HG02840 (cell line): ENCODE data around the gene FUT2.
"Not testable (repeated sequence)": the region's sequence is repeated elsewhere in the genome, so short reads cannot be mapped to it uniquely, and the experiment has no call there.

Experiments
- ATAC-seq: cut with Tn5 transposase; IDR thresholded peaks from one replicate; pipeline ENCODE4 v1.9.1; 2021; ENCODE audit warnings: mild to moderate bottlenecking, moderate library complexity, moderate number of reproducible peaks; ENCODE audit not compliant: unreplicated experiment, low FRiP score

Gene FUT2

DNA sequence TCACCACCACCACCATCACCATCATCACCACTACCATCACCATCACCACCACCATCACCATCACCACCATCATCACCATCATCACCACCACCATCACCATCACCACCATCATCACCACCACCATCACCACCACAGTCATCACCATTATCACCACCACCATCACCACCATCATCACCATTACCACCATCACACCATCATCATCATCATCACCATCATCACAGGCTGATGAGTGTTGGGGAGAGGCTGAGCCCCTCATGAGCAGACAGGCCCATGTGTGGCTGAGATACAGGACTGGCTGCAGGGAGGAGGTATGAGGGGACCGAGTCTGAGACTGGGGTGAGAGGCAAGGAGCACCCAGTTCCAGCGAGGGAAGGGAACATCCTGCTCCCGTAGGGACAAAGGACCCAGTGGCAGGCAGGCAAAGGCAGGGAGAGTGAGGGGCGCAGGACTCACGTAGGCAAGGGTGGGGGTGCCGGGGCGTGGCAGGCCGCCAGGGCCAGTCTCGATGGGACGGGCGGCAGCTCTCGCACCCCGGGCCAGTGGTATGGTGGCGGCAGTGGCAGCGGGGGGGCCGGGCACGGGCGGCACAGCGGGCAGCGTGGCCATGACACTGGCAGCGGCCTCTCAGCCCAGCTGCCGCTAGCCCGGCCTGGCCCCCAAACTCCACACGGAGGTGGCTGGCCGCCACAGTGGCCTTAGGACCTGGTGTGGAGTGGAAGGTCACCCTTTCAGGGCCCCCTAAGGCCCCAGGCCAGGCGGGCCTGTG is 25.7 kb upstream of the FUT2 start:
- no peak for ATAC-seq

GRCh38 chr19:48670699-48671445 is 24.9 kb upstream of the FUT2 start:
- ATAC-seq: no peak

GRCh38 chr19:48671446-48671995 is 24.2 kb upstream of the FUT2 start:
- ATAC-seq: no peak

GRCh38 chr19:48672994-48673393 is 22.8 kb upstream of the FUT2 start, which contains the start of gene NTN5:
Gene NTN5 (minus strand): TSS chr19:48673017. CDS start chr19:48670986, 2,031 bp downstream.
- no peak for ATAC-seq

- ATAC-seq: no peak
Measured at GRCh38 chr19:48673436-48674100, 22.2 kb upstream of the FUT2 start.

DNA sequence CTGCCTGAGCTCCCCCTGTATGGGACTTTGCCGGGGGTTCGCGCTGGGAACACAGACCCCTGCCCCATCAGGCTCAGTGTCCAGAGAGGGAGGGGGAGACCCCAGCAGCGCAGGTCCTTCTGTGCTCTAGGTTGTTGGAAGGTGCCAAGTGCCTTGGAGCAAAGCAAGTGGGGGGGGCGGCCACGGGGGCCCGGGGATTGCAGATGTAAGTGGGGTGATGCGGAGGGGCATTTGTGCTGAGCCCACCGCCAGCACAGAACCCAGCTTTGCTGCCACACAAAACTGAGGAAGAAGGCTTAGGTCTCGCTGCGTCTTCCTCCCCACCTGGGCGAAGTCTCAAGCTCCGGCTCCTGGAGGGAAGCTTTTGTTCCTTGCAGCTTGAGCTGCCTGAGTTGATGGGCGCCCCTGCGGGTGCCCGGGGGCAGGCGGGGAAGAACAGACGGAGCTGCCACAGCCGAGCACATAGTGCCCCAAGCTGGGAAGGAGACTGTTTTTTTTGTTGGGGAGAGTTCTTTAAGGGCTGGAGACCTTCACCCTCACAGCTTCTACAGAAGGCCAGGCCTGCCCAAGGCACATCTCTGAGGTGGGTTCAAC is 21.5 kb upstream of the FUT2 start:
- ATAC-seq: no peak

DNA sequence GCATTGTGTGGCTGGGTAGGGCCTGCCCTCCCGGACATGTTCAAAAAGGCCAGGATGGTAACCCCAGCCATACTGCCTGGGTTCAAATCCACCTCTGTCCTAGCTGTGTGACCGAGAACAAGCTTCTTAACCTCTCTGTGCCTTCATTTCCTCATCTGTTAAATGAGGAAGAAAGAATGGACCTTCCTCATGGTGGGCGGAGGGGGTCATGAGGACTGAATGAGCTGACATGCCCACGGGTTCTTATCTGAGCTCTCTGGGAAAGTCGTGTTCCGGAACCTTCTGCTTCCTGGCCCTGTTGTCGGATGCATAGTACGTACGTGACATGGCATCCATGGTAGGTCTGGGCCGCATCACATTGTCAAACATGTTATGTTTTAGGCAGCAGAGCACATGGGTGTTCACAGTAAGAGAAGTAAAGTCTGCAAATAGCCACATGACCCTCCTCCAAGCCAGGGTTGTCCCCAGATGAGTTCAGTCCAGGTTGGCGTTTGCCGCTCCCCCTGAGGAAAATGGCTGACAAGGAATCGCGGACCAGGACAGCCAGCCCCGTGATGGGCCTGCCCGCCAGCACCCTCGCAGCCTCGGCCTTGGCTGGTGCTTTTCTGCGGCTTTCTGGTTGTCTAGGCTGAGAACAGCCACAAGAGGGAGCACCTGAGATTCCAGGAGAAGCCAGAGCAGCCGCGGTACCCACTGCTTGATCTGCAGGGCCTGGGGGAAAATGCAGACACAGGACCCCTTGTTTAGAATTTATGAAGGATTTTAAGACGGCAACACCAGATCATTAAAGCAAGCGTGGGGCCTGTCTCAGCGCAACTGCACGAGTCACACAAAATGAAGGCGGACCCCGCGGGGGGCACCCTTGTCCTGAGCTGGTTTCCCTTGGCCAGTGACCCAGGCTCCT is 20.6 kb upstream of the FUT2 start:
- no peak for ATAC-seq

DNA sequence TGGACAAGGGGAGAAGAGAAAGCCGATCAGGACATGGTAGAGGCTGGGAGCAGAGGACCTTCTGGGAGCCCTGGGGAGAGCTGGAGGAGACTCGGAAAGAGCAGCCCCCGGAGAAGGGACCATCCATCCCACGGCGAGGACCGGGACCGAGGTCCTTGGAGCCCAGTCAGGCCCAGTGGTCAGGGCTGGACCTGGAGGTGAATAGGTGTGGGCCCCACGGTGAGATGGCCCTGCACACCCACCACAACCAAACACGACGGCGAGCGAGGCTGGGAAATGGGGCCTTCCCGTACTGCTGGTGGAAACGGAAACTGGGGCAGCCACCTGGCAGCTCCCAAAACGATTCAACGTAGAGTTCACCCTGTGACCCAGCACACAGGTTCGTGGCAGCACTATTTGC is 19.3 kb upstream of the FUT2 start:
- ATAC-seq: no peak

- no peak for ATAC-seq
Measured at GRCh38 chr19:48676887-48677286, 18.9 kb upstream of the FUT2 start.

DNA sequence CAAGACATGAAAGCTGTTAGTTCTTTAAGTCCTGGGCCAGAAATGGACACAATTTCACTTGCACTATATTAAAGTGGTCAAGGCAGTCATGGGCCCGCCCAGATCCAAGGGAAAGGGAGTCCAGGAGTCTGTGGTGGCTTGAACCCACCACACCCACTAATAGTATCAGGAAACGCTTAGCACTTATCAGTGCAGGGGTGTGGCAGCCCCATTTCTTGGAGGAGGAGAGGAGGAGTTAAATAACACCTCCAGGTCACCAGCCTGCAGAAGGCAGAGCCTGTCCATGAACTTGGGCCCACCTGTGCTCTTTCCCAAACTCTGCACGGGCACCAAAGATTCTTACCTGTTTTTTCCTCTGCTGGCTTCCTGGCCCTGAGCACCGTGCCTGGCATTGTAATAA is 17.6 kb upstream of the FUT2 start:
- ATAC-seq: no peak

GRCh38 chr19:48680006-48680405 is 15.8 kb upstream of the FUT2 start:
- not testable (repeated sequence) for ATAC-seq

DNA sequence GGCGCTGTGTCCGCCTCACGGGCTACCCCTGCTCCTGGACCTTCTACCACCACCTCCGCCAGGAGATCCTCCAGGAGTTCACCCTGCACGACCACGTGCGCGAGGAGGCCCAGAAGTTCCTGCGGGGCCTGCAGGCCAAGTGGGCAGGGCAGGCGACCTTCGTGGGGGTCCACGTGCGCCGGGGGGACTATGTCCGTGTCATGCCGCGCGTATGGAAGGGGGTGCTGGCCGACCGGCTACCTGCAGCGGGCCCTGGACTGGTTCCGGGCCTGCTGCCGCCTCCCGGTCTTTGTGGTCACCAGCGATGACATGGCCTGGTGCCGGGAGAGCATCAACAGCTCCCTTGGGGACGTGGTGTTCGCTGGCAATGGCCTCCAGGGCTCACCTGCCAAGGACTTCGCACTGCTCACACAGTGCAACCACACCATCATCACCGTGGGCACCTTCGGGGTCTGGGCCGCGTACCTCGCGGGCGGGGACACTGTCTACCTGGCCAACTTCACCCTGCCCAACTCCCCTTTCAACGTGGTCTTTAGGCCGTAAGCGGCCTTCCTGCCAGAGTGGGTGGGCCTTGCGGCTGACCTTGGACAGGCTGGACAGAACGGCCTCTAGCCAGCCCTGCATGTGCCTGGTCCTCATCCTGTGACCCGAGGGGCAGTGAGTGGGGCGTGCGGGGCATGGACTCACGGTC is 15.2 kb upstream of the FUT2 start:
- no peak for ATAC-seq

DNA sequence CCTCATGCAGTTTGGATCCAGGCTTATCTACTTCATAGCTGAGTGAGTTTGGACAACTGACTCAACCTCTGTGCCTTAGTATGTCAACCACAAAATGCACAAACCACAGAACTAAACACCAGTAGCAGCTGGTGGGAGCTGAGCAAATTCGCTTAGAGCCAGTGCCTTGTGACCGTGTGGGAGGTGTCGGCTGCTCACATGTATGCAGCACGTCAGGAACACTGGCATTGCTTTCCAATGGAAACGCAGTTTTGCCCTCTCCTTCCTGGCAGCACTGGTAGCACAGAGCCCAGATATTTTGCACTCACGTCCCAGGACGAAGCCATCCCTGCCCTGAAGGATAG is 14.7 kb upstream of the FUT2 start:
- ATAC-seq: no peak

DNA sequence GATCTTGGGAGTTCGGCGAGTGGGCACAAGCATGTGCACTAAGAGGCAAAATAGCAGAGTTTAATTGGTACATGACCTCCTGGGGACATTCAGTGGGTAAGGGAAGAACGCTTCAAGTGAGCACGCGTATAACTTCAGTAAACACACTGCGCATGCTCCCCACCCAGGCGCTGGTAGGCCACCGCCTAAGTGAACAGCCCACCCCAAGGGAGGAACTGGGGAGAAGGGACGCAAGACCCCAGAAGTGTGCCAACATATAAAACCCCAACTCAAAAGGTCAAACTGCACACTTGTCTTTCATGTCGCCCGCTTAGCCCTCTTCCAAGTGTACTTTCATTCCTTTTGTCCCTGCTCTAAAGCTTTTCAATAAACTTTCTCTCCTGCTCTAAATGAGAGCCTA is 12.4 kb upstream of the FUT2 start:
- ATAC-seq: no peak

DNA sequence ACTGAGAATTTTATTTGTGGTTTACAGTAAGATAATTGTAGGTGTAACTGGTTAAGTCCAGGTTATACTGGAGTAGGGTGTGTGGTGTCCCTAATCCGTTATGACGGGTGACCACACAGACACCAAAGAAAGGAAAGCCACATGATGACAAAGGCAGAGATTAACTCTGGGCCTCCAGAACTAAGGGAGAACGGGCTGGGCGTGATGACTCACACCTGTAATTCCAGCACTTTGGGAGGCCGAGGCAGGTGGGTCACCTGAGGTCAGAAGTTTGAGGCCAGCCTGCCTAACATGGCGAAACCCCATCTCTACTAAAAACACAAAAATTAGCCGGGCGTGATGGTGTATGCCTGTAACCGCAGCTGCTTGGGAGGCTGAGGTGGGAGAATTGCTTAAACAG is 10.2 kb upstream of the FUT2 start:
- ATAC-seq: no peak

GRCh38 chr19:48686088-48686487 is 9.7 kb upstream of the FUT2 start:
- no peak for ATAC-seq

GRCh38 chr19:48686637-48687036 is 9.1 kb upstream of the FUT2 start:
- not testable (repeated sequence) for ATAC-seq

GRCh38 chr19:48687776-48688175 is 8.0 kb upstream of the FUT2 start:
- ATAC-seq: no peak

DNA sequence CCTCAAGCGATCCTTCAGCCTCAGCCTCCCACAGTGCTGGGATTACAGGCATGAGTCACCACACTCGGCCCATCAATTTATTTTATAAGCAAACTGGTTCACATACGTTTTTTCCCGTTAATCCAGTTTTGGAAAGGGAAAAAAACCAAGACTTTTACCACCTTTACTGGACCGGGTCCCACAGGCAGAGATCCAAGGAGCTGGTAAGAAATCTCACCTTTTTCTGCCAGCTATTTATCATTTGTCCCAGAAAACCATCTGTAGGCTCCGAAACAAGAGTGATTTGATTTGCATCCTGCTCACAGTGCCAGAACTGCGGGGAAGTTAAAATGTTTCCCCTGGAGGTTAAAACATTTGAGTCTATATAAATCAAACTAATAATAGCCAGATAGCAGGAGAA is 6.3 kb upstream of the FUT2 start:
- ATAC-seq: no peak
